Heart left ventricle (tissue), 13 donors: Measurements from ENCODE around the gene MEOX2.

Experiments used
- POLR2A ChIP-seq, 2 donors: fragments of 450-650 bp; IDR thresholded peaks; one replicate each; pipeline ENCODE4 v1.6.1; 2017; ENCODE audit warnings: antibody characterized with exemption in 2 of 2, mild to moderate bottlenecking in 2 of 2, moderate library complexity in 2 of 2
- TF ChIP-seq, protein P1 (sequence below), 12 donors: fragments of 200-600 bp; sonication (generic) in 4 of 12; IDR thresholded peaks; one replicate each; pipeline versions ENCODE4 v1.5.0 to v1.8.0; 2018 to 2022; ENCODE audit warnings: antibody characterized with exemption in 12 of 12, mild to moderate bottlenecking in 5 of 12
- donor health status: ischemic (EF 13 %, LVEDD 7.1; RV severe dilation, severe dysfunction).
- donor health status: DM: no; HTN: yes; CAD: no.
- donor health status: DM: no; HTN: no; CAD: no.
- donor health status: ischemic (EF 25% LVEDD 6.9; RV normal size, moderate dysfunction).
- donor health status: ischemic (EF 25% LVEDD 5.7; RV mildly dilated, moderate dysfunction).
- donor health status: ischemic (EF 35%, LVEDD 5.7; RV mildly dilated, moderate dysfunction).
- donor health status: nonischemic (EF 11% LVEDD 7.7; RV severe dilation, severe dysfunction).
- donor health status: DM: yes; HTN: yes; CAD: no.
- donor health status: PGD.
- donor health status: ischemic (EF 29% LVEDD 5.4; RV normal size, mild dysfunction).
- donor health status: nonischemic (EF 23%, LVEDD 6.1; RV moderate dilation, normal function).

GRCh38 chr7:15681631-15682030 is 4.9 kb downstream of the MEOX2 start:
- TF ChIP-seq, protein P1, sequence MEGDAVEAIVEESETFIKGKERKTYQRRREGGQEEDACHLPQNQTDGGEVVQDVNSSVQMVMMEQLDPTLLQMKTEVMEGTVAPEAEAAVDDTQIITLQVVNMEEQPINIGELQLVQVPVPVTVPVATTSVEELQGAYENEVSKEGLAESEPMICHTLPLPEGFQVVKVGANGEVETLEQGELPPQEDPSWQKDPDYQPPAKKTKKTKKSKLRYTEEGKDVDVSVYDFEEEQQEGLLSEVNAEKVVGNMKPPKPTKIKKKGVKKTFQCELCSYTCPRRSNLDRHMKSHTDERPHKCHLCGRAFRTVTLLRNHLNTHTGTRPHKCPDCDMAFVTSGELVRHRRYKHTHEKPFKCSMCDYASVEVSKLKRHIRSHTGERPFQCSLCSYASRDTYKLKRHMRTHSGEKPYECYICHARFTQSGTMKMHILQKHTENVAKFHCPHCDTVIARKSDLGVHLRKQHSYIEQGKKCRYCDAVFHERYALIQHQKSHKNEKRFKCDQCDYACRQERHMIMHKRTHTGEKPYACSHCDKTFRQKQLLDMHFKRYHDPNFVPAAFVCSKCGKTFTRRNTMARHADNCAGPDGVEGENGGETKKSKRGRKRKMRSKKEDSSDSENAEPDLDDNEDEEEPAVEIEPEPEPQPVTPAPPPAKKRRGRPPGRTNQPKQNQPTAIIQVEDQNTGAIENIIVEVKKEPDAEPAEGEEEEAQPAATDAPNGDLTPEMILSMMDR (IDR thresholded peaks at IDR 0.05), result no peak
- TF ChIP-seq POLR2A (IDR thresholded peaks at IDR 0.05), result no peak
